Upper lobe of right lung (tissue), 1 donor: ENCODE data around the gene RCAN1. TPM values are rescaled to one million over a fixed set of nuclear protein-coding genes. Genes with fewer than 3 reads are reported as not detected.
"Not testable (repeated sequence)": the region's sequence is repeated elsewhere in the genome, so short reads cannot be mapped to it uniquely, and the experiment has no call there.

Source experiments
- ATAC-seq: fragments of 200-7000 bp; cut with Tn5 transposase; one replicate; pipeline ENCODE4 v1.9.1; 2020; ENCODE audit warnings: mild to moderate bottlenecking, moderate library complexity
- DNase-seq: peaks from one replicate; pipeline ENCODE4 v3.0.0-alpha.2; 2020
- H3K27ac ChIP-seq: fragments of 200-600 bp; one replicate; pipeline ENCODE4 v1.8.0; 2022
- H3K27me3 ChIP-seq: fragments of 200-600 bp; one replicate; pipeline ENCODE4 v1.8.0; 2022; ENCODE audit warnings: mild to moderate bottlenecking
- H3K36me3 ChIP-seq: fragments of 200-600 bp; one replicate; pipeline ENCODE4 v1.8.0; 2022
- H3K4me1 ChIP-seq: fragments of 200-600 bp; one replicate; pipeline ENCODE4 v1.8.0; 2022
- H3K4me3 ChIP-seq: fragments of 200-600 bp; one replicate; pipeline ENCODE4 v1.8.0; 2022; ENCODE audit warnings: mild to moderate bottlenecking
- H3K9me3 ChIP-seq: fragments of 200-600 bp; one replicate; pipeline ENCODE4 v1.8.0; 2022
- CTCF ChIP-seq: fragments of 200-600 bp; IDR thresholded peaks from one replicate; pipeline ENCODE4 v1.8.0; 2022; ENCODE audit warnings: antibody characterized with exemption
- intact Hi-C: fragments of 100-400 bp; cut with DNase I; formaldehyde crosslinking; loops from one replicate; pipeline ENCODE4 v1.11.0; 2022
- total RNA-seq: library from RNA; stranded (reverse); fragmentation: NEBNext Ultra II Directional; extraction: Animal tissue kit (Norgen Biotek cat#: 25700); gene quantifications from one replicate; pipeline ENCODE4 v1.2.1, GENCODE V29; 2021
- donor health status: DM: no; HTN: yes; CAD: no; lungs with severe emphysema.

The RCAN1 gene
- total RNA-seq, 1 donor from 2014 or later, result 26.9 TPM

- no peaks in the 10 kb centered on the region for H3K36me3 ChIP-seq
- H3K4me3 ChIP-seq, result no peak overlapping the region
- peaks cover 7% of the 10 kb centered on the region for H3K4me1 ChIP-seq
- no peak for DNase-seq
- H3K9me3 ChIP-seq, result no peaks in the 10 kb centered on the region
- no peak overlapping the region for H3K27ac ChIP-seq
- H3K27me3 ChIP-seq, result no peaks in the 10 kb centered on the region
- ATAC-seq, result no peak
- intact Hi-C loops, result no loop called here
- TF ChIP-seq CTCF, result no peak
These were observed 42.9 kb downstream of the RCAN1 start for GRCh38 chr21:34571994-34572393.

- Histone ChIP-seq H3K27me3 (no peaks in the 10 kb centered on the region), H3K4me3 (no peak overlapping the region), H3K4me1 (no peaks in the 10 kb centered on the region), H3K9me3 (no peaks in the 10 kb centered on the region), H3K36me3 (no peaks in the 10 kb centered on the region), H3K27ac (peak overlapping the region; percentile 37)
- DNase-seq (no peak), ATAC-seq (peak; percentile 79)
- TF ChIP-seq CTCF, result no peak
- intact Hi-C loops, result no loop called here
These were observed 44.6 kb downstream of the RCAN1 start for GRCh38 chr21:34570313-34570712.

- intact Hi-C loops, result no loop called here
- Histone ChIP-seq H3K36me3 (no peaks in the 10 kb centered on the region), H3K9me3 (no peaks in the 10 kb centered on the region), H3K4me1 (no peaks in the 10 kb centered on the region), H3K27ac (peak overlapping the region; percentile 37), H3K4me3 (no peak overlapping the region), H3K27me3 (no peaks in the 10 kb centered on the region)
- no peak for DNase-seq
- no peak for ATAC-seq
- no peak for TF ChIP-seq CTCF
These were observed 45.4 kb downstream of the RCAN1 start for GRCh38 chr21:34569381-34569979.

GRCh38 chr21:34568801-34569200 is 46.1 kb downstream of the RCAN1 start:
- intact Hi-C loops, H3K4me3 ChIP-seq, H3K36me3 ChIP-seq, H3K4me1 ChIP-seq, ATAC-seq, H3K9me3 ChIP-seq, H3K27me3 ChIP-seq, H3K27ac ChIP-seq, DNase-seq: not testable (repeated sequence)

- no peaks in the 10 kb centered on the region for H3K9me3 ChIP-seq
- no peak for DNase-seq
- H3K36me3 ChIP-seq, result no peaks in the 10 kb centered on the region
- no peaks in the 10 kb centered on the region for H3K27me3 ChIP-seq
- ATAC-seq, result peak; percentile 32
- H3K4me3 ChIP-seq, result no peak overlapping the region
- intact Hi-C loops, result no loop called here
- no peak overlapping the region for H3K27ac ChIP-seq
- no peak for TF ChIP-seq CTCF
- H3K4me1 ChIP-seq, result no peaks in the 10 kb centered on the region
These were observed 47.2 kb downstream of the RCAN1 start for GRCh38 chr21:34567604-34568155.

- ATAC-seq (no peak), DNase-seq (no peak)
- intact Hi-C loops, result no loop called here
- no peaks in the 10 kb centered on the region for H3K9me3 ChIP-seq
- no peaks in the 10 kb centered on the region for H3K27me3 ChIP-seq
- no peak for TF ChIP-seq CTCF
- H3K4me3 ChIP-seq, result no peak overlapping the region
- no peaks in the 10 kb centered on the region for H3K36me3 ChIP-seq
- no peaks in the 10 kb centered on the region for H3K4me1 ChIP-seq
- no peak overlapping the region for H3K27ac ChIP-seq
These were observed 49.7 kb downstream of the RCAN1 start for GRCh38 chr21:34565238-34565637.

GRCh38 chr21:34563370-34563769 is 51.5 kb downstream of the RCAN1 start:
- ATAC-seq, H3K4me1 ChIP-seq, intact Hi-C loops, H3K9me3 ChIP-seq, DNase-seq, H3K36me3 ChIP-seq, H3K27ac ChIP-seq, H3K27me3 ChIP-seq, H3K4me3 ChIP-seq: not testable (repeated sequence)
